Effector memory CD4-positive, alpha-beta T cell (primary cell): ENCODE data around the gene FAM20C.
"Not testable (repeated sequence)": the region's sequence is repeated elsewhere in the genome, so short reads cannot be mapped to it uniquely, and the experiment has no call there.

Experiments used
- DNase-seq, 3 donors: peaks; one replicate each; pipeline ENCODE4 v3.0.0-alpha.2; 2020
- H3K27ac ChIP-seq: 2 replicates; pipeline ENCODE4 v1.7.0; 2013; ENCODE audit warnings: mild to moderate bottlenecking, low read length, moderate library complexity; ENCODE audit not compliant: insufficient read depth, poor library complexity, severe bottlenecking
- H3K27me3 ChIP-seq: replicated peaks from 2 replicates; pipeline ENCODE4 v1.7.0; 2013; ENCODE audit warnings: mild to moderate bottlenecking, low read length; ENCODE audit not compliant: insufficient read depth, control insufficient read depth, poor library complexity, severe bottlenecking
- H3K36me3 ChIP-seq: 2 replicates; pipeline ENCODE4 v1.7.0; 2013; ENCODE audit warnings: mild to moderate bottlenecking, low read length, moderate library complexity; ENCODE audit not compliant: control insufficient read depth, insufficient read depth
- H3K4me1 ChIP-seq: 2 replicates; pipeline ENCODE4 v1.7.0; 2013; ENCODE audit warnings: low read length, mild to moderate bottlenecking; ENCODE audit not compliant: control insufficient read depth, insufficient read depth, poor library complexity, severe bottlenecking
- H3K4me3 ChIP-seq: 2 replicates; pipeline ENCODE4 v1.7.0; 2013; ENCODE audit warnings: low read length, low read depth, mild to moderate bottlenecking; ENCODE audit not compliant: insufficient read depth, poor library complexity, severe bottlenecking
- H3K9me3 ChIP-seq: 2 replicates; pipeline ENCODE4 v1.7.0; 2013; ENCODE audit warnings: mild to moderate bottlenecking, low read length, moderate library complexity; ENCODE audit not compliant: control insufficient read depth

Gene FAM20C

DNA sequence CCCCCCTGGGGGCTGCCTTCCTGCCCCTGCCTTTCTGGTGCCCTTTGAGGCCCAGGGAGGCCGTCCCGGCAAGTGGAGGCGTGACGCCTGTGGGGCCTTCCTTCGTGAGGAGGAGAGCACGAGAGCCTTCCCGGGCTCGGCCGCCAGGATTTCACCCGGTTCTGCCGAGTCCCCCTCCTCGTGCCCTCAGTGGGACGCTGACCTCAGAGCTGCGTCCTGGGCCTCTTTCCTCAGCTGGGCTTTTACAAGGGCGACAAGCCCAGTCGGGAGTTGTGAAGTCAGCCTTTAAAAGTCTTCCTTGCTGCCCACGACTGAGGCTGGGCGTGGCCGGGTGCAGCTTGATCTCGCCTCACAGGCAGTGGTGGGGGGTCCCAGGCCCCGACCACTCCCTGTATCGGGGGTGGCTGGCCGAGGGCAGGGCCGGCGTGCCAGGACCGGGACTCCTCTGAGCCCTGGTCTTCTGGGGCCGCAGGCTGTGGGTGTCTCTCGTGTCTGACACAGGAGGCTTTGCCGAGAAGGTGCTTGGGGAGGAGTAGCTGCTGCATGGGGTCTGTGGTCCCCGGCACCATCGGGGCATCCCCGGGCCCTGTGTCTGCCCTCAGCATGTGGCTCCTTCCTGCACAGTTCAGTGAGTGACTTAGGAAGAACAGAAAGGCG is 41.8 kb downstream of the FAM20C start:
- H3K36me3 ChIP-seq, result no peaks in the 10 kb centered on the region
- H3K9me3 ChIP-seq, result no peaks in the 10 kb centered on the region
- H3K27ac ChIP-seq, result no peak overlapping the region
- no peaks in the 10 kb centered on the region for H3K27me3 ChIP-seq
- H3K4me3 ChIP-seq, result no peak overlapping the region
- H3K4me1 ChIP-seq, result no peaks in the 10 kb centered on the region
- no peak for DNase-seq

DNA sequence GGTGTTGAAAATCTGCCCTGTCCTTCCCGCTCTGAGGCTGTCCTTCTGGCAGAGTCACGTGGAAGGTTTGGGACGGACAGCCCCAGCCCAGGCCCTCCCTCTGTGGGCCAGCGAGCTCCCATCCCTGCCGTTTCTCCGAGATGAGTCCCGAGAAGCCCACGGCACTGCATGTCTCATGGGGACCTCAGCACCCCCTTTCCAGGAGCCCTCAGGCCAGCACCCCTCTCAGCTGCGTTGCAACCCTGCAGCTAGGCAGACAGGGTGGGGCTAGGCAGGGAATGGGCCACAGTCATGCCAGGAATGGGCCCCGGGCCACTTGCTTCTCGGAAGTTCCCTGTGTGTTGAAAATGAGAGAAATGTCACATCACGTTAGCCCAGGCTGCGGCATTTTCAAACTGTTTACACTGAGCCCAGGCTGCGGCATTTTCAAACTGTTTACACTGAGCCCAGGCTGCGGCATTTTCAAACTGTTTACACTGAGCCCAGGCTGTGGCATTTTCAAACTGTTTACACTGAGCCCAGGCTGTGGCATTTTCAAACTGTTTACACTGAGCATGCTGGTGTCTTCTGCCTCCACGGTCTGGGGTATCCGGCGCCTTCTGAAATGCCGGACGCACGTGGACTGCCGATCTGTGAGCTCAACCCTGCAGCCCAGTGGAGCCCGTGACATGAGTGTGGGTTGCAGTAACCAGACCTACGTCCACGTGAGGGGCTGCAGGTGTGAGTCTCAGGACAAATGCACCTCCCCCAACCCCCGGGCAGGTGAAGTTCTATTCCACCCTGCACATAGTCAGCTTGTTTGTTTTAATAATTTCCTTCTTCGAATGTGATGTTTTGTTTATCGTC is 42.6 kb downstream of the FAM20C start:
- H3K27me3 ChIP-seq, result no peaks in the 10 kb centered on the region
- no peaks in the 10 kb centered on the region for H3K9me3 ChIP-seq
- no peak overlapping the region for H3K27ac ChIP-seq
- no peaks in the 10 kb centered on the region for H3K4me1 ChIP-seq
- H3K4me3 ChIP-seq, result no peak overlapping the region
- DNase-seq, result no peak
- H3K36me3 ChIP-seq, result no peaks in the 10 kb centered on the region

DNA sequence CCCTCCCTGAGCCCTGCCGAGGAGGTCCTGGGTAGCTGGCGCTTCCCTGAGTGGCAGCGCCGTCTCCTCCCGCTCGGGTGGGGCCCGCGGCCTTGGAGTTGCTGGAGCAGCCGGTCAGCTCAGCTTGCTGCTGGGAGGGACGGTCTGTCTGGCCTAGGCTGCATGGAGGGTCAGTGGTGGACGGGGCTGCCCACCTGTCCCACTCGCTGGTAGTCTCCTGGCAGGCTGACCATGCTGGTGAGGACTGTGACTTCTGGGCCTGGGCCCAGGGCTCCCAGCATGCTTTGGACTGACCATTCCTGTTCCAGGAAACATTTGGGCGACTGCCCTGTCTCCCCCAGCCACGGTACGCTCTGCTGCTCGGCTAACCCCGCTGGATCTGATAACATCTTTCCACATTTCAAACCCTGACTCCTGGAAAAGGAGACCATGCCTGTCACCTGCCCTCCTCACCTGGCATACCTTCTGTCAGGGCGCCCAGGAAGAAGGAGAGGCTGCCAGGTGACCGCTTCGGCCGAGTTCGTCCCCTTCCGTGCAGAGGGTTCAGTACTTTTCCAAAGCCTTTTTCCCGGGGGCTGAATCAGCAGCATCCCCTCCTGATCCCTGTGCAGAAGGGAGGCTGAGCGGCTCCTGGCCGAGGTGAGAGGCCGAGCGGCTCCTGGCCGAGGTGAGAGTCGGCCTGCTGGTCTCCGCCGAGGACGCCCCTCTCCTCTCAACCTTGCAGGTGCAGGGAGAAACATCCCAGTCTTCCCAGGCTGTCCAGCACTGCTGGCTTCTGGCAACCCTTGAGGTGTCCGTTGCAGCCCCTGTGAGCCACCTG is 43.4 kb downstream of the FAM20C start:
- H3K36me3 ChIP-seq, result no peaks in the 10 kb centered on the region
- no peaks in the 10 kb centered on the region for H3K9me3 ChIP-seq
- no peak overlapping the region for H3K27ac ChIP-seq
- DNase-seq, result no peak
- H3K4me1 ChIP-seq, result no peaks in the 10 kb centered on the region
- no peaks in the 10 kb centered on the region for H3K27me3 ChIP-seq
- H3K4me3 ChIP-seq, result no peak overlapping the region

DNA sequence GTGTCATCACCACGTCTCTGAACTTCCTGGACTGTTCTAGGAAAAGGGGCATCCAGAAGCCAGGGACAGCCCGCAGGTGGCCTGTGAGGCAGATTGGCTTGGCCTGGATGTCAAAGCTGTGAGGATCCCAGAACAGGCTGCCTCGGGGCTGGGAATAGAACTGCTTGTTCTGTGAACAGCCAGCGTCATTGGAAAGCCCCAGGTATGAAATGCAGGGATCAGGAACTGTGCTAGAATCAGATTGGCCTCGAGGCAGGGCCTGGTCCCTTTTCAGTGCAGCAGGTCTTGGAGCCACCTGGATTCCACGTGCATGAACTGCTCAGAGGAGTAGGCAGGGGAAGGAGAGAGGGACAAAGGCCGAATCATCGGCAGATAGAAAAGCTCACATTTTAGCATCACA is 44.6 kb downstream of the FAM20C start:
- H3K4me1 ChIP-seq, result no peaks in the 10 kb centered on the region
- no peaks in the 10 kb centered on the region for H3K9me3 ChIP-seq
- H3K27ac ChIP-seq, result no peak overlapping the region
- no peak for DNase-seq
- no peaks in the 10 kb centered on the region for H3K36me3 ChIP-seq
- H3K27me3 ChIP-seq, result no peaks in the 10 kb centered on the region
- H3K4me3 ChIP-seq, result no peak overlapping the region

DNA sequence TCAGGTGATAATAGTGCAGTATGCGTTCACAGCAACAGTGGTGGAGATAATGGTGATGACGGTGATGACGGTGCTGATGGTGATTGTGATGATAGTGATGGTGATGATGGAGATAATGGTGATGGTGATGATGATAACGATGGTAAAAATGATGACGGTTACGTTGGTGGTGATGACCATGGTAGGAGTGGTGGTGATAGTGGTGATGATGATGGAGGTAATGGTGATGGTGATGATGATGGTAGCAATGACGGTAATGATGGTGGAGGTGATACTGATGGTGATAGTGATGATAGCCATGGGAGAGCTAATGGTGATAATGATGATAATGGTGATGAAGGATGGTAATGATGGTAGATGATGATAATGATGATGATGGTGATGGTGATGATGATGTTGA is 45.0 kb downstream of the FAM20C start:
- Histone ChIP-seq H3K4me3 (no peak overlapping the region), H3K4me1 (no peaks in the 10 kb centered on the region), H3K27me3 (no peaks in the 10 kb centered on the region), H3K36me3 (no peaks in the 10 kb centered on the region), H3K9me3 (no peaks in the 10 kb centered on the region), H3K27ac (no peak overlapping the region)
- no peak for DNase-seq

DNA sequence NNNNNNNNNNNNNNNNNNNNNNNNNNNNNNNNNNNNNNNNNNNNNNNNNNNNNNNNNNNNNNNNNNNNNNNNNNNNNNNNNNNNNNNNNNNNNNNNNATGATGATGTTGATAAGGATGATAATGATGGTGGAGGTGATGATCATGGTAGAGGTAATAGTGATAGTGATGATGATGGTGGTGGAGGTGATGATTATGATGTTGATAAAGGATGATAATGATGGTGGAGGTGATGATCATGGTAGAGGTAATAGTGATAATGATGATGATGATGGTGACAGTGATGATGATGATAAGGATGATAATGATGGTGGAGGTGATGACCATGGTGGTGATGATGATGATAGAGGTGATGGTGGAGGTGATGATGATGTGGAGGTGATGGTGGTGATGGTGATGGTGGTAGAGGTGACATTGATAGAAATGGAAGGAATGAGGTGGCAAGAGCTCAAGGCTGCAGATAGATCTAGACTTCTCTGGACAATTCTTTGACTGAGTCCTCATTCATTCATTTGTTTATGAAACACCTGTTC is 47.8 kb downstream of the FAM20C start:
- Histone ChIP-seq H3K27ac (no peak overlapping the region), H3K4me1 (no peaks in the 10 kb centered on the region), H3K36me3 (no peaks in the 10 kb centered on the region), H3K4me3 (no peak overlapping the region), H3K9me3 (no peaks in the 10 kb centered on the region), H3K27me3 (no peaks in the 10 kb centered on the region)
- DNase-seq, result no peak

DNA sequence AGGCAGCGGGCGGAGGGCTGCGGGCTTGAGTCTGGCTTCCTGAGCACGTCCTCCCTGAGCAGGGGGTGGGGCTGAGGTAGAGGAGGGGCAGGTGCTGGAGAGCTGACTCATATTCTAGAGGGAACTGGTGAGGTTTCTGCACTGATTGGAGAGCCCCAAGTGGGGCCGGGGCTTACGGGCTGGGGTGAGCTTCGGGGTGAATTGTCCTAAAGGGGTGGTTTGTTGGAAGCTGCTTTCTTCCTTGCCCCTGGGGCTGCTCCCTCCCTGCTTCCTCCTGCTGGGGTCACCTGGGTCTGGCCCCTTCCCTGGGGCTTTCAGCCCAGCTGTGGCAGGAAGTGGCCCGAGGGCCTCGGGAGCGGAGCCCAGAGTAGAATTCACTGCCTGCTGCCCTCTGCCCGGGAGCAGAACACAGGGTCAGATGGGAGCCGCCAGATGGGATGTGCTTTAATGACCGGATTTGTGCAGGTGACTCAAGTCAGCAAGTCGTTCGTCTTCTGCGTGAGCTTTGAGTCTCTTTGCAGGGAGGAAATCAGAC is 48.6 kb downstream of the FAM20C start:
- no peak for DNase-seq
- Histone ChIP-seq H3K36me3 (no peaks in the 10 kb centered on the region), H3K9me3 (no peaks in the 10 kb centered on the region), H3K4me3 (no peak overlapping the region), H3K27ac (no peak overlapping the region), H3K27me3 (no peaks in the 10 kb centered on the region), H3K4me1 (no peaks in the 10 kb centered on the region)

DNA sequence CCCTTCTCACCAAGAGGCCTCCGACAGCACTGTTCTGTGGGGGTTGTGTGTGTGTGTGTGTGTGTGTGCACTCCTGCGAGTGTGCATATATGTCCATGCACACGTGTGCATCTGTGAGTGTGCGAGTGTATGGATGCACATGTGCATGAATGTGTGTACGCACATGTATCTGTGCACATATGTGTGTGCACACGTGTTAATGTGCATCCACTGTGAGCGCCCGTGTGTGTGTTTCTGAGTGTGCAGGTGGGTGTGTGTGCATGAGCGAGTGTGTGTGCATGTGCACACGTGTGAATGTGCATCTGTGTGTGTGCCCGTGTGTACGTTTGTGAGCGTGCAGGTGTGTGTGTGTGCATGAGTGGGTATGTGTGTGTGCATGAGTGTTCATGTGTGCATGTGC is 49.1 kb downstream of the FAM20C start:
- H3K9me3 ChIP-seq, result no peaks in the 10 kb centered on the region
- no peaks in the 10 kb centered on the region for H3K27me3 ChIP-seq
- no peak overlapping the region for H3K27ac ChIP-seq
- no peaks in the 10 kb centered on the region for H3K4me1 ChIP-seq
- no peak overlapping the region for H3K4me3 ChIP-seq
- H3K36me3 ChIP-seq, result no peaks in the 10 kb centered on the region
- no peak for DNase-seq

DNA sequence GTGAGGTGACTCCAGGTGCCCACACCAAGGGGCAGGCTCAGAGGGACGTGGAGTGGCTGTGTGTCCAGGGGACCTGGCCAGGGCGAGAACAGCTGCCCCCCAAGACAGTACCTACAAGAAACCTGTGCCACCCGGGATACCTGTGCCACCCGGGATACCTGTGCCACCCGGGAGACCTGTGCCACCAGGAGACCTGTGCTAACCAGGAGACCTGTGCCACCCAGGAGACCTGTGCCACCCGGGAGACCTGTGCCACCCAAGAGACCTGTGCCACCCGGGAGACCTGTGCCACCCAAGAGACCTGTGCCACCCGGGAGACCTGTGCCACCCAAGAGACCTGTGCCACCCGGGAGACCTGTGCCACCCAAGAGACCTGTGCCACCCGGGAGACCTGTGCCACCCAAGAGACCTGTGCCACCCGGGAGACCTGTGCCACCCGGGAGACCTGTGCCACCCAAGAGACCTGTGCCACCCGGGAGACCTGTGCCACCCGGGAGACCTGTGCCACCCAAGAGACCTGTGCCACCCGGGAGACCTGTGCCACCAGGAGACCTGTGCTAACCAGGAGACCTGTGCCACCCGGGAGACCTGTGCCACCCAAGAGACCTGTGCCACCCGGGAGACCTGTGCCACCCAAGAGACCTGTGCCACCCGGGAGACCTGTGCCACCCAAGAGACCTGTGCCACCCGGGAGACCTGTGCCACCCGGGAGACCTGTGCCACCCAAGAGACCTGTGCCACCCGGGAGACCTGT is 50.6 kb downstream of the FAM20C start:
- H3K27me3 ChIP-seq, H3K36me3 ChIP-seq, H3K4me1 ChIP-seq, H3K4me3 ChIP-seq, DNase-seq, H3K27ac ChIP-seq, H3K9me3 ChIP-seq: not testable (repeated sequence)
